Measurements from ENCODE around the gene FAM199X.

FAM199X gene

GRCh38 chrX:104165894-104166734 lies at the start of gene FAM199X:
Gene FAM199X (plus strand): TSS chrX:104166453. CDS start chrX:104166786, 333 bp downstream.
- DNase-seq = peak; percentile 73 to 92

- DNase-seq = no peak
Measured at GRCh38 chrX:104117759-104118158, 48.5 kb upstream of the FAM199X start.

- peak; percentile 15 to 53 for DNase-seq
Measured at GRCh38 chrX:104118765-104119164, 47.5 kb upstream of the FAM199X start.

DNA sequence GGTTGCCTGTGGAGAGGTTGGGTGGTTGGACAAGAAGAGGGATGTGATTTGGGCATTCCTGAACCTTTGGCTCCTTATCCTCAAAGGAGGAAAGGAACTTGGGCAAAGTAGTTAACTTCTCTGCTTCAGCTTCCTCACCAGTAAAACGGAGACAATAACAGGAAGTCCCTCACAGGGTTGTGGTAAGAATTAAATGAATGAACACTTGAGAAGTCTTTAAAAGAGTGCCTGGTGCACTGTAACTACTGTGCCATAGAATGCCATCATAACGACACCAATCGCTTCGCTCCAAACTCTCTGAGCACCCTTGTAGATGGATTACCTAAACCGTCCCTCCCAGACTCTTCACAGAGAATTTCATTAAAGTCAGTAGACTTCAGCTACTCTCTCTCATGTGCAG lies 43.4 kb upstream of the FAM199X start:
- DNase-seq = no peak

- no peak for DNase-seq
Measured at GRCh38 chrX:104126856-104127255, 39.4 kb upstream of the FAM199X start.

- no peak for DNase-seq
Measured at GRCh38 chrX:104130808-104131207, 35.4 kb upstream of the FAM199X start.

- DNase-seq = no peak
Measured at GRCh38 chrX:104134583-104135261, 31.5 kb upstream of the FAM199X start.

DNA sequence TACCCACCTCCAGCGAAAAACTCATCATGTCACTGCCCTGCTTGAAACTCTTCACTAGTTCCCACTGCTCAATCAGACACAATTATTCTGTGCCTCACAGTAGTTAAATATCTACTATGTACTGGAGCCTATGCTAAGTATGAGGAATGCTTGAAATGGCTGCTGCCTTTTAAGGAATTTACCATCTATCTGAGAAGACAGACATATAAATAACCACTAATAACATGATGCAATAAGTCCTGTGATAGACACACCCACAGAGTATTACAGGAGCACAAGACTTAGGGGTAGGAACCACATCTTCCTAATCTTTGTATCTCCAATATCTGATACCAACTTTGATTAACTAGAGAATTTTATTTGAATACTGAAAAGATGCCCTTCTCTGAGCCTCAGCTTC lies 30.6 kb upstream of the FAM199X start:
- no peak for DNase-seq

DNA sequence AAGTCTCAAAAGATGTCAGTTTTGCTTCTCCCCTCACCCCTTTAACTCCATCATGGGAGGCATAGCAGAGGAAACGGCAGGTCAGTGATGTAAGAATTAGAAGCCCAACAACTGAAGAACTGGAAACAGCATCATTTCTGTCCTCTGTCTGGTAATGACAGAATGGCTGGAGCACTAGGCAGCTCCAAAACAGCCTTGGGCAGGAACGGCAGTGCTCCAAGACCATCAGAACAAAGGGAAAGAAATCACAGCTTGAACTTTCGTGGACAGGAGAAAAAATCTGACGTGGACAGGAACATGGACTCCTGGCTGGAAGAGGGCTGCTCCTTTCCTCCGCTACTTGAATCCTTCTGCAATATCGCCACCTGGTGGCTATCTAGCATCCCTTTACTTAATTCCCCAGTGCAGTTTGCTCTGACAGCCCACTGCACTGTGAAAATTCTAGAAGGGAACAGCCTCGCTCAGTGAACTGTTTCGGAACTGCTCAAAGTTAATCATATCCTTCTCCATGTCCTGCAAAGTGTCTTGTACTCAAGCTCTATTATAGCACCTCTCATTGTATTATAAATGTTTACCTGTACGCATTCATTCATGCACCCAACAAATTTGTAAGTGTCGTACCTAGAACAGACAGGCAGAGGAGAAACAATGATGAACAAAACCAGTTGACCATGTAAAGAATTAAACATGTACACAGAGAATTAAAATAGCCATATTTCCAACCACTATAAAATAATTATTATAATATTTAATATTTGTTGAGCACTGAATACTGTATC lies 29.8 kb upstream of the FAM199X start:
- DNase-seq = peak; percentile 56 to 88

- no peak for DNase-seq
Measured at GRCh38 chrX:104137496-104137895, 28.8 kb upstream of the FAM199X start.

GRCh38 chrX:104141087-104141760 lies 25.0 kb upstream of the FAM199X start:
- DNase-seq = no peak

GRCh38 chrX:104151037-104151436 lies 15.2 kb upstream of the FAM199X start:
- no peak for DNase-seq

- DNase-seq = peak; percentile 77 to 92
Measured at GRCh38 chrX:104156630-104157529, 9.4 kb upstream of the FAM199X start, which contains the start of gene SLC25A53. Gene SLC25A53 (minus strand): TSS chrX:104157009. CDS start chrX:104105257, 51,752 bp downstream.

- DNase-seq = peak in 1 of 2 experiments; percentile 56
Measured at GRCh38 chrX:104166735-104167436, 633 bp downstream of the FAM199X start.

- no peak for DNase-seq
Measured at GRCh38 chrX:104168127-104168526, 1.9 kb downstream of the FAM199X start.

GRCh38 chrX:104172121-104172520 lies 5.9 kb downstream of the FAM199X start:
- DNase-seq = no peak

DNA sequence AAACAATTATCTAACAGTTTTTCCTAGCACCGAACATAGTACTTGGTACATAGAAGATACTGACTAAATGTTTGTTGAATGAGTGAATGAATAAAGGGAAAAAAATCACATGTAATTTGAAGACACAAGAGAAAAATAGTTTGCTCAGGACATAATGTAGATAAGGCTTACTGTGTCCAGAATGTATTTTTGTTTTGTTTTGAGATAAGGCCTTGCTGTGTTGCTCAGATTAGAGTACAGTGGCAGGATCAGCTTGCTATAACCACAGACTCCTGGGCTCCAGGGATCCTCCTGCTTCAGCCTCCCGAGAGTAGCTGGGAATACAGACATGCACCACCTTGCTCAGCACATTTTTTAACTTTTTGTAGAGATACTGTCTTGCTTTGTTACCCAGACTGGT lies 6.5 kb downstream of the FAM199X start:
- DNase-seq = no peak

DNA sequence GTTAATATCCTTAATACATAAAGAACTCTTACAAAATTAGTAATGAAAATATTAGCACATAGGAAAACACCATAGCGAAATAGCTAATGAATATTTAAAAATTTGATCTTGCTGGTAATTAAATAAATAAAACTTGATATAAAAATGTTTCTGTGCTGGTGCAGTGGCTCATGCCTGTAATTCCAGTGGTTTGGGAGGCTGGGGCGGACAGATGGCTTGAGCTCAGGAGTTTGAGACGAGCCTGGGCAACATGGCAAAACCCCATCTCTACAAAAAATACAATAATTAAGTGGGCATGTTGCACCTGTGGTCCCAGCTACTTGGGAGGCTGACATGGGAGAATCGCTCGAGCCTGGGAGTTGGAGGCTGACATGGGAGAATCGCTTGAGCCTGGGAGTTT lies 7.6 kb downstream of the FAM199X start:
- no peak for DNase-seq

DNA sequence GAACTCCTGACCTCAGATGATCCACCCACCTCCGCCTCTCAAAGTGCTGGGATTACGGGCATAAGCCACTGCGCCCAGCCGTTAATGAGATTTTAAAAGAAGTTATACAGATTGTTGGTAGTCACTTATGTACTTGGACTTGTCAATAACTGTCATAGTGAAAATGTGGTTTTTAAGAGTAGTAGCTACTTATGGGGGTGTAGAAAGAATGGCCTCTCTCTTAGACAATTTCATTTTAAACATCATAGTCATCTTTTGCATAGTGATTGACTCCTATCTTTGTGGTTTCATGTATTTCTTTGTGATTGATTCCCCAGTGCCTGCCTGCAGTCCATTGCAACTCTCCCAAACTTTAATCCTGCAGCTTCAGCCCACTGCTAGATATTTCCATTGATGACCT lies 17.4 kb downstream of the FAM199X start:
- no peak for DNase-seq

- DNase-seq = no peak
Measured at GRCh38 chrX:104187931-104188330, 21.7 kb downstream of the FAM199X start.

DNA sequence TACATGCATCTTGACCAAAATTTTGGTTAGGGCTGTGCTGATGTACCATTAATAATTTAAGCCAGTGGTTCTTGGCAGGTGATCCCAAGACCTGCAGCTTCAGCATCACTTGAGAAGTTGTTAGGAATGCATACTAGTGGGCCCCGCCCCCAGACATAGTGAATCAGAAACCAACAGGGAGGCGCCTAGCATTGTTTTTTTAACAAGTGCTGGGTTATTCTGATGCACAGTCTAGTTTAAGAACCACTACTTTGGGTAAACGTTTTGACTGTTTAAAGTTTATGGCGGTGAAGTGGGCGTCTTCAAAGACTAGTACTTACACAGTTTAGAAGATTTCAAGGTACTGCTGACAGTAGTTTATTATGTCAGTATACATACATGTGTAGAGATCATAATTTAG lies 23.6 kb downstream of the FAM199X start:
- DNase-seq = no peak
